Transverse colon (tissue), 4 donors: Measurements from ENCODE around the gene KCNJ2. TPM values are rescaled to one million over a fixed set of nuclear protein-coding genes. Genes with fewer than 3 reads are reported as not detected.

Experiments
- DNase-seq: peaks from one replicate; pipeline ENCODE4 v3.0.0-alpha.2; 2019
- H3K27ac ChIP-seq, 4 donors: fragments of 200-600 bp; sonication (generic); 2 replicates each; pipeline ENCODE4 v1.5.1; 2016 to 2018; ENCODE audit warnings: inconsistent platforms in 4 of 4
- H3K27me3 ChIP-seq: fragments of 200-600 bp; sonication (generic); 2 replicates; pipeline ENCODE4 v1.5.1; 2017; ENCODE audit warnings: inconsistent platforms
- H3K36me3 ChIP-seq, 4 donors: fragments of 200-600 bp; sonication (generic); 2 replicates each; pipeline ENCODE4 v1.5.1; 2017 to 2019; ENCODE audit warnings: inconsistent platforms in 4 of 4
- H3K4me1 ChIP-seq, 4 donors: fragments of 200-600 bp; sonication (generic); 2 replicates each; pipeline ENCODE4 v1.5.1; 2017 to 2020; ENCODE audit warnings: inconsistent platforms in 4 of 4
- H3K4me3 ChIP-seq, 4 donors: fragments of 200-600 bp; sonication (generic); 1 replicate in 1 of 4; 2 replicates in 3 of 4; pipeline versions ENCODE4 v1.5.1 to v1.6.1; 2017 to 2019; ENCODE audit warnings: inconsistent platforms in 4 of 4
- H3K9me3 ChIP-seq, 2 donors: fragments of 200-600 bp; sonication (generic); 2 replicates each; pipeline ENCODE4 v1.5.1; 2017 to 2019; ENCODE audit warnings: inconsistent platforms in 2 of 2
- CTCF ChIP-seq, 5 experiments: fragments of 200-600 bp in 3 of 5; fragments of 450-650 bp in 2 of 5; sonication (generic) in 3 of 5; IDR thresholded peaks; 1 replicate in 2 of 5; 2 replicates in 3 of 5; pipeline ENCODE4 v1.5.1; 2016 to 2017; ENCODE audit warnings: antibody characterized with exemption in 5 of 5, inconsistent platforms in 3 of 5, mild to moderate bottlenecking in 2 of 5, moderate library complexity in 1 of 5
- EP300 ChIP-seq: sonication (generic); formaldehyde crosslinking; IDR thresholded peaks from one replicate; pipeline ENCODE4 v1.6.1; 2017; ENCODE audit warnings: antibody characterized with exemption, low read depth
- POLR2A ChIP-seq: fragments of 450-650 bp; IDR thresholded peaks from one replicate; pipeline ENCODE4 v1.6.1; 2016; ENCODE audit warnings: antibody characterized with exemption, mild to moderate bottlenecking, moderate library complexity
- POLR2AphosphoS5 ChIP-seq, 3 donors: sonication (generic); formaldehyde crosslinking; IDR thresholded peaks; one replicate each; pipeline ENCODE4 v1.6.1; 2016; ENCODE audit warnings: antibody characterized with exemption in 3 of 3
- WGBS, 2 donors: methylation state at CpG; one replicate each; pipeline ENCODE4 v1.1.5; 2018; ENCODE audit warnings: low coverage in 1 of 2; 5-methylcytosine and 5-hydroxymethylcytosine counted together
- in situ Hi-C, 4 donors: fragments of 200-750 bp; cut with MboI; loops; one replicate each; pipeline versions ENCODE4 v1.15.0 to v1.15.1; 2017; ENCODE audit warnings: low sequenced_read_pairs in 3 of 4, low pct_ligation_motif_present in 1 of 4, low pct_unique_long_range_greater_than_20kb in 1 of 4
- intact Hi-C: fragments of 100-400 bp; cut with DNase I; formaldehyde crosslinking; loops from one replicate; pipeline ENCODE4 v1.15.1; 2023; ENCODE audit warnings: low total_unique reads
- total RNA-seq, 4 donors: library from RNA; depleted of rRNA; stranded (reverse); fragments of >200 nt; gene quantifications; one replicate each; pipeline ENCODE4 v1.1.0, GENCODE V29; 2016

KCNJ2 gene
- total RNA-seq, 4 donors from 2014 or later, result 15.4 to 37.4 (median 19.7) TPM

- no peaks in the 10 kb centered on the region for H3K36me3 ChIP-seq
- WGBS, 2 donors, result 30 to 35% methylated on average over 2 to 3 of the region's 3 CpGs
- in situ Hi-C loops, result no loop called here
- no peak for DNase-seq
- peak overlapping the region in 1 of 4 donors; percentile 74 for H3K27ac ChIP-seq
- no peaks in the 10 kb centered on the region for H3K9me3 ChIP-seq
- H3K4me3 ChIP-seq, result no peak overlapping the region
- intact Hi-C loops, result loop anchor here (10.0 kb wide), 1 partner anchor 535 kb away; no protein-coding TSS in a partner anchor
- H3K4me1 ChIP-seq, result peaks cover 3 to 40% (median 18%) of the 10 kb centered on the region in 4 donors
- no peaks in the 10 kb centered on the region for H3K27me3 ChIP-seq
- TF ChIP-seq POLR2AphosphoS5 (IDR thresholded peaks at IDR 0.05) (no peak), CTCF (IDR thresholded peaks at IDR 0.05) (no peak), POLR2A (no peak), EP300 (no peak)
These were observed 29.8 kb upstream of the KCNJ2 start for GRCh38 chr17:70139449-70139993.

- intact Hi-C loops, result no loop called here
- in situ Hi-C loops, result loop anchor here in 1 of 4 donors (10.0 kb wide), 1 partner anchor 570 kb away; no protein-coding TSS in a partner anchor
- no peak for DNase-seq
- Histone ChIP-seq H3K4me3 (no peak overlapping the region), H3K27me3 (no peaks in the 10 kb centered on the region), H3K4me1 (peaks cover 0 to 5% (median under 1%) of the 10 kb centered on the region in 4 donors), H3K36me3 (no peaks in the 10 kb centered on the region), H3K27ac (no peak overlapping the region), H3K9me3 (no peaks in the 10 kb centered on the region)
- TF ChIP-seq POLR2AphosphoS5 (IDR thresholded peaks at IDR 0.05) (no peak), CTCF (IDR thresholded peaks at IDR 0.05) (peak; percentile 62 to 77 (median 71)), EP300 (no peak)
- 20 to 22% methylated on average over 6 of the region's 6 CpGs for WGBS, 2 donors
These were observed 25.0 kb upstream of the KCNJ2 start for GRCh38 chr17:70144260-70144846.

- H3K27me3 ChIP-seq, result no peaks in the 10 kb centered on the region
- no peak for TF ChIP-seq EP300
- no peak for TF ChIP-seq POLR2AphosphoS5 (IDR thresholded peaks at IDR 0.05)
- no peak for TF ChIP-seq CTCF (IDR thresholded peaks at IDR 0.05)
- no peak for TF ChIP-seq POLR2A
- intact Hi-C loops (no loop called here), in situ Hi-C loops (loop anchor here in 2 of 4 donors (25.0 kb wide), 2 partner anchors 409 to 566 kb away; no protein-coding TSS in a partner anchor)
- no peak for DNase-seq
- no peak overlapping the region for H3K27ac ChIP-seq
- H3K4me3 ChIP-seq, result no peak overlapping the region
- 90 to 97% methylated on average over 3 of the region's 3 CpGs for WGBS, 2 donors
- H3K9me3 ChIP-seq, result no peaks in the 10 kb centered on the region
- no peaks in the 10 kb centered on the region for H3K36me3 ChIP-seq
- H3K4me1 ChIP-seq, result no peaks in the 10 kb centered on the region
These were observed 16.1 kb upstream of the KCNJ2 start for GRCh38 chr17:70153210-70153609.

- in situ Hi-C loops (loop anchor here in 2 of 4 donors (25.0 kb wide), 2 partner anchors 405 to 570 kb away; no protein-coding TSS in a partner anchor), intact Hi-C loops (no loop called here)
- Histone ChIP-seq H3K9me3 (no peaks in the 10 kb centered on the region), H3K4me3 (no peak overlapping the region), H3K27ac (no peak overlapping the region), H3K4me1 (no peaks in the 10 kb centered on the region), H3K27me3 (peaks cover 6% of the 10 kb centered on the region), H3K36me3 (no peaks in the 10 kb centered on the region)
- 74 to 81% methylated on average over 4 of the region's 4 CpGs for WGBS, 2 donors
- DNase-seq, result no peak
- TF ChIP-seq POLR2A (no peak), CTCF (IDR thresholded peaks at IDR 0.05) (no peak), EP300 (no peak), POLR2AphosphoS5 (IDR thresholded peaks at IDR 0.05) (no peak)
These were observed 12.2 kb upstream of the KCNJ2 start for GRCh38 chr17:70157151-70157550.
